CD8-positive, alpha-beta memory T cell (primary cell): Measurements from ENCODE around the gene GRIFIN. TPM values are rescaled to one million over a fixed set of nuclear protein-coding genes. Genes with fewer than 3 reads are reported as not detected.

Experiments used
- CTCF ChIA-PET: fragments of 350-600 bp; sonication (Branson Sonifier 250); formaldehyde crosslinking; loops from one replicate; lab custom pipeline; 2021; ENCODE audit warnings: antibody characterized with exemption; lab: Charles Lee
- POLR2A ChIA-PET: fragments of 350-600 bp; sonication (Branson Sonifier 250); formaldehyde crosslinking; loops from one replicate; lab custom pipeline; 2021; ENCODE audit warnings: antibody characterized with exemption; lab: Charles Lee
- DNase-seq, 5 donors: peaks; one replicate each; pipeline versions ENCODE4 v3.0.0 to v3.0.0-alpha.2; 2020 to 2022; ENCODE audit warnings: mixed read lengths in 1 of 5
- H3K27ac ChIP-seq: one replicate; pipeline ENCODE4 v1.7.0; 2013; ENCODE audit warnings: low read depth, mild to moderate bottlenecking, low read length, moderate library complexity
- H3K27me3 ChIP-seq: 2 replicates; pipeline ENCODE4 v1.7.0; 2013; ENCODE audit warnings: low read length, mild to moderate bottlenecking; ENCODE audit not compliant: insufficient read depth, poor library complexity, severe bottlenecking
- H3K36me3 ChIP-seq: 2 replicates; pipeline ENCODE4 v1.7.0; 2013; ENCODE audit warnings: mild to moderate bottlenecking, low read length, moderate library complexity; ENCODE audit not compliant: insufficient read depth
- H3K4me1 ChIP-seq: 2 replicates; pipeline ENCODE4 v1.7.0; 2013; ENCODE audit warnings: mild to moderate bottlenecking, low read length, moderate library complexity; ENCODE audit not compliant: insufficient read depth
- H3K4me3 ChIP-seq: 2 replicates; pipeline ENCODE4 v1.7.0; 2013; ENCODE audit warnings: mild to moderate bottlenecking, low read length
- H3K9me3 ChIP-seq: 2 replicates; pipeline ENCODE4 v1.7.0; 2013; ENCODE audit warnings: mild to moderate bottlenecking, low read length
- H3K27ac Mint-ChIP-seq, 8 donors: one replicate each; pipeline ENCODE4 v1.8.0; 2020 to 2021; ENCODE audit warnings: mixed read lengths in 8 of 8, mild to moderate bottlenecking in 6 of 8, inconsistent platforms in 3 of 8, moderate library complexity in 3 of 8
- H3K27me3 Mint-ChIP-seq, 2 donors: one replicate each; pipeline ENCODE4 v1.8.0; 2020 to 2021; ENCODE audit warnings: mixed read lengths in 2 of 2, mild to moderate bottlenecking in 1 of 2, moderate library complexity in 1 of 2
- H3K36me3 Mint-ChIP-seq, 3 donors: one replicate each; pipeline ENCODE4 v1.8.0; 2020 to 2021; ENCODE audit warnings: mixed read lengths in 3 of 3, inconsistent platforms in 1 of 3, mild to moderate bottlenecking in 1 of 3
- H3K4me1 Mint-ChIP-seq, 3 donors: one replicate each; pipeline ENCODE4 v1.8.0; 2020 to 2021; ENCODE audit warnings: mixed read lengths in 3 of 3, inconsistent platforms in 1 of 3, mild to moderate bottlenecking in 1 of 3
- H3K4me3 Mint-ChIP-seq, 7 donors: one replicate each; pipeline ENCODE4 v1.8.0; 2020 to 2021; ENCODE audit warnings: mixed read lengths in 7 of 7, mild to moderate bottlenecking in 6 of 7, moderate library complexity in 4 of 7, inconsistent platforms in 2 of 7
- H3K9me3 Mint-ChIP-seq, 5 donors: one replicate each; pipeline ENCODE4 v1.8.0; 2020 to 2022; ENCODE audit warnings: mixed read lengths in 5 of 5, mild to moderate bottlenecking in 3 of 5, moderate library complexity in 2 of 5, inconsistent platforms in 1 of 5
- polyA plus RNA-seq: library from polyadenylated mRNA; unstranded; fragments of 300-500 nt; fragmentation: Illumina TruSeq; gene quantifications from one replicate; pipeline ENCODE4 v1.2.3, GENCODE V29; 2021
- total RNA-seq, 2 experiments: library from RNA; stranded (reverse); gene quantifications; one replicate each; pipeline ENCODE4 v1.2.3, GENCODE V29; 2021

The GRIFIN gene
- total and polyA plus RNA-seq, 3 experiments from 2014 or later: not detected

DNA sequence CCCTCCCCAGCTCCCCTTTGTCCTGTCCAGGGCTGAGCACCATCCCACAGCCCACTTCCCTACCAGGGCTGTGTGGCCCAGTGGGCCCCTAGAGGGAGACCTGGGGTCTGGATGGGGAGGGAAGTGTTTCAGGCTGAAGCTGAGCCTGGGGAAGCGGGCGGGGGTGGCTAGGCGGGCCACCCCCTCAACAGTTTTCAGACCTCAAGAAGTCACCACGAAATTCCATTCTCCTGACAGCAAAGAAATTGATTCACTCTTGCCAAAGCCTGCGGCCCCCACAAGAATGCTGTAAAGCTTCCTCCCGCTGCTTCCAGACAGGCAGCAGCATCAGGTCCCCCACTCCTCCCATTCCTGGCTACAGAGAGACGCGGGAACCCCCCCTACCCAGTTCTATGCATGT lies 40.8 kb upstream of the GRIFIN start:
- Histone ChIP-seq H3K9me3 (no peaks in the 10 kb centered on the region), H3K4me3 (no peak overlapping the region), H3K4me1 (peaks cover 37% of the 10 kb centered on the region), H3K27ac (no peak overlapping the region), H3K36me3 (no peaks in the 10 kb centered on the region), H3K27me3 (no peaks in the 10 kb centered on the region)
- Mint-ChIP-seq H3K36me3 (peaks cover 0 to 14% (median 0%) of the 10 kb centered on the region in 3 donors), H3K4me1 (peaks cover 24 to 49% (median 28%) of the 10 kb centered on the region in 3 donors), H3K4me3 (peak overlapping the region in 2 of 7 donors; percentile 83 to 91), H3K27me3 (peaks cover 0 to under 1% of the 10 kb centered on the region in 2 donors), H3K9me3 (no peaks in the 10 kb centered on the region), H3K27ac (peak overlapping the region in 3 of 8 donors; percentile 17 to 87 (median 23))
- ChIA-PET CTCF (no interaction called here), POLR2A (no interaction called here)
- no peak for DNase-seq

DNA sequence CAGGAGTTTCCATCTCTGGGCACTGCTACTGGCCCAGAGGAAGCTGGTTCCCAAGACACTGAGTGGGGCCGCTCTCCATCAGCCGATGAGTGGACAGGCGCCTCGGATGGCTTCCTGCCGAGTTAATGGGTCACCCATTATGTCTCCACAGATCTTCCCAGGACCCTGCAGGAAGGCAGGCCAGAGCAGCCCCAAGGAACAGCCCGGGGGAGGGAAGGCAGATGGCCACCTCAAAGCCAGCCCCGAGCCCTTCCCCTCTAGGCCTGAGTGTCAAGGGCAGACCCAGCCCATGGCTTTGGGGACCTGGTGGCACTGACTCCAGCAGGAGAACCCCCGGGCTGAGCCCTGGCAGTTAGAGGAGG lies 40.0 kb upstream of the GRIFIN start:
- Mint-ChIP-seq H3K4me1 (peaks cover 22 to 52% (median 29%) of the 10 kb centered on the region in 3 donors), H3K27me3 (no peaks in the 10 kb centered on the region), H3K36me3 (peaks cover 0 to 9% (median 0%) of the 10 kb centered on the region in 3 donors), H3K27ac (peak overlapping the region in 2 of 8 donors; percentile 6 to 48), H3K9me3 (no peaks in the 10 kb centered on the region), H3K4me3 (no peak overlapping the region)
- H3K9me3 ChIP-seq: no peaks in the 10 kb centered on the region
- H3K27ac ChIP-seq: no peak overlapping the region
- CTCF ChIA-PET: no interaction called here
- H3K4me3 ChIP-seq: no peak overlapping the region
- peaks cover 40% of the 10 kb centered on the region for H3K4me1 ChIP-seq
- no peaks in the 10 kb centered on the region for H3K36me3 ChIP-seq
- no peak for DNase-seq
- POLR2A ChIA-PET: no interaction called here
- H3K27me3 ChIP-seq: no peaks in the 10 kb centered on the region

DNA sequence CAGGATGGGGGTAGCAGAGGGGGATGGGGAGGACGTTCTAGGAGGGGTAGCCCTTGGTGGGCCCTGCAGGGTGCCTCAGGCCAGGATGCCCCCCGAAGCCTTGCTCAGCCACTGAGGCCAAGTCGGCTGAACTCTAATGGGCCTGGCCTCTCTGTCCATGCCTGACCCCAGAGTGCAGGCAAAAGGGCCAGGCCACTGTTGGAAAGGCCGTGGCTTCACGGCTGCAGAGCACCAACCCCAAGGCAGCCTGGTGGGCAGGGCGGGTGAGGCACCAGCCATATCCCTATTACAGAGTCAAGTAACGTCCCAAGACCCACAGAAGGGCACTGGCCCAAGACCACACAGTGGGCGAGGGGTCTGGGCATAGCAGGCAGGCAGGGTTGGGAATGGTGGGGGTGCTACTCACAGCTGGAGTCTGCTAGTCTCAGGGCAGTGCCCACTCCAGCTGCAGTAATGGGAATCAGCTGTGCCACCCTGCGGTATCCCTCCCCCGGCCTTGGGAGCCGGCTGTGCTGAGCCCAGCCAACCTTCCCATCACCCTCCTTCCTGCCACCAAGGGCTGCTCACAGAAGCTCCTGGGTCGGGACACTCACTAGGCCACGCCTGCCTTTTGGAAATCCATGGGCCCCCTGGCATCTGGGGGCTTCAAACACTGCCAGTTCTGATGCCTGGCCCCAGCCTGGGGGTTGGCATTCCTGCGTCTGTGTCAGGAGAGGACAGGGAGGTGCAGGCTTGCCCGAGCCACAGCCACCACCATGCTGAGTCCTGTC lies 39.4 kb upstream of the GRIFIN start:
- Mint-ChIP-seq H3K4me1 (peaks cover 24 to 54% (median 29%) of the 10 kb centered on the region in 3 donors), H3K27ac (peak overlapping the region in 1 of 8 donors; percentile 6), H3K36me3 (peaks cover 0 to 6% (median 0%) of the 10 kb centered on the region in 3 donors), H3K27me3 (no peaks in the 10 kb centered on the region), H3K9me3 (no peaks in the 10 kb centered on the region), H3K4me3 (peak overlapping the region in 1 of 7 donors; percentile 61)
- no peak for DNase-seq
- Histone ChIP-seq H3K4me1 (peaks cover 46% of the 10 kb centered on the region), H3K9me3 (no peaks in the 10 kb centered on the region), H3K4me3 (no peak overlapping the region), H3K27me3 (no peaks in the 10 kb centered on the region), H3K36me3 (no peaks in the 10 kb centered on the region), H3K27ac (no peak overlapping the region)
- ChIA-PET POLR2A (no interaction called here), CTCF (no interaction called here)

DNA sequence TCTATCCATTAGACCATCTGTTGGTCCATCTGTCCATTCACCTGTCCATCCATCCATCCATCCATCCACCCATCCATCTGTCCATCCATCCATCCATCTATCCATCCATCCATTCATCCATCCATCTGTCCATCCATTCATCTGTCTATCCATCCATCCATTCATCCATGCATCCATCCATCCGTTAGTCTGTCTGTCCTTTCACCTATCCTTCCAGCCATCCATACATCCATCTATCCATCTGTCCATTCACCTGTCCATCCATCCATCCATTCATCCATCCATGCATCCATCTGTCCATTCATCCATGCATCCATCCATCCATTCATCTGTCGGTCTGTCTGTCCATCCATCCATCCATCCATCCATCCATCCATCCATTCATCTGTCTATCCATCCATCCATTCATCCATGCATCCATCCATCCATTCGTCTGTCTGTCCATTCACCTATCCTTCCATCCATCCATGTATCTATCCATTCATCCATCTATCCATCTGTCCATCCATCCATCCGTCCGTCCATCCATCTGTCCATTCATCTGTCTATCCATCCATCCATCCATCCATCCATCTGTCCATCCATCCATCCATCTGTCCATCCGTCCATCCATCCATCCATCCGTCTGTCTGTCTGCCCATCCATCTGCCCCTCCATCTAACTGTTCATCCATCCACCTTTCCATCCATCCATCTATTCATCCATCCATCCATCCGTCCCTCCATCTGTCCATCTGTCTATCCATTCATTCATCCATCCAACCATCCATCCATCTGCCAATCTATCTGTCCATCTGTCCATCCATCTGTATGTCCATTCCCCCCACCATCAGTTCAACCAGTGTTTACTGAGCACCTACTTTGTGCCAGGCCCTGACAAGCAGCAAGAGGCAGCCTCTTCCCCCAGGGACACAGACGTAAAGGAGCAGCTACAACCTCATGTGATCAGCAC lies 38.5 kb upstream of the GRIFIN start:
- H3K4me1 Mint-ChIP-seq: peaks cover 30 to 61% (median 34%) of the 10 kb centered on the region in 3 donors
- CTCF ChIA-PET: no interaction called here

DNA sequence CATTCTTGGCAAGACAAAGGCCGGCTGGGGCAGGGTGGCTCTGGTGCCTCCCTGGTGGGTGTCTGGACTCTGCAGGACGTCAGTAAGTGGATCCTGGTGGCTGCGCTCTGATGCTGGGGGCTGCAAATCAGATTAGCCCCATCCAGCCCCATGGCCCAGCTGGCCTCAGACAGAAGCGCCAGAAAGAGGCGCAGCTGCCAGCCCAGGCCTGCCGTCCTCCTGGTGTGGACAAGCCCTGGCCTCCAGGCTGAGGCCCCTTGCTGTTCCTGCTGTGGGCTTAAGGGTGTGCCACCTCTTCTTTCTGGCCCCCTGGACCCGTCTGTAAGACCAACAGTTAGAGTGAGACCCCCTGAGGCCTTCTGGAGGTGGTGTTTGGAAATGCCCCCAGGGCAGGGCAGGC lies 37.5 kb upstream of the GRIFIN start:
- peaks cover 61% of the 10 kb centered on the region for H3K4me1 ChIP-seq
- Mint-ChIP-seq H3K9me3 (no peaks in the 10 kb centered on the region), H3K27ac (peak overlapping the region in 3 of 8 donors; percentile 85 to 98 (median 89)), H3K4me3 (no peak overlapping the region), H3K4me1 (peaks cover 39 to 68% (median 43%) of the 10 kb centered on the region in 3 donors), H3K27me3 (no peaks in the 10 kb centered on the region), H3K36me3 (no peaks in the 10 kb centered on the region)
- no peaks in the 10 kb centered on the region for H3K36me3 ChIP-seq
- no peaks in the 10 kb centered on the region for H3K27me3 ChIP-seq
- no peak overlapping the region for H3K4me3 ChIP-seq
- ChIA-PET POLR2A (no interaction called here), CTCF (no interaction called here)
- DNase-seq: no peak
- no peak overlapping the region for H3K27ac ChIP-seq
- H3K9me3 ChIP-seq: no peaks in the 10 kb centered on the region

More for the DNA sequence above, 38.5 kb upstream of the GRIFIN start:
- Mint-ChIP-seq H3K27me3 (no peaks in the 10 kb centered on the region), H3K9me3 (no peaks in the 10 kb centered on the region), H3K27ac (no peak overlapping the region), H3K36me3 (no peaks in the 10 kb centered on the region), H3K4me3 (no peak overlapping the region)
- Histone ChIP-seq H3K4me3 (no peak overlapping the region), H3K27me3 (no peaks in the 10 kb centered on the region), H3K36me3 (no peaks in the 10 kb centered on the region), H3K9me3 (no peaks in the 10 kb centered on the region), H3K4me1 (peaks cover 54% of the 10 kb centered on the region), H3K27ac (no peak overlapping the region)
- POLR2A ChIA-PET: no interaction called here
- no peak for DNase-seq

DNA sequence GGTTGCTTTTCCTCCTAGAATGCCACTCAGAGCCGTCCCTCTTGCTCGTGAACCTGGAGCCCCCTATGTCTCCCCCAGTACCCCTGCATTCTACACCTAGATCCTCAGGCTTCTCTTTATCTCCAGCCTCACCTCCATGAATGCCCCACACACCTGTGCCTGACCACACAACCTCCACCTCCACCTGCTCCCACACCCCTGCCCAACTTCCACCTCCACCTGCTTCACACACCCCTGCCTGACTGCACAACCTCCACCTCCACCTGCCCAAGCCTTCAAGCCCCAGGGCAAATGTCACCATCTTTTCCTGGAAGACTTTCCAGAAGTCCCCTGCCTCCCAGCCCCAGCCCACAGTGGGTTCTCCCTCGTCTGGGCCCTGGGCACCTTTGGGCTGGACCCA lies 36.5 kb upstream of the GRIFIN start:
- no peaks in the 10 kb centered on the region for H3K9me3 ChIP-seq
- H3K27me3 ChIP-seq: no peaks in the 10 kb centered on the region
- H3K4me3 ChIP-seq: peak overlapping the region; percentile 1
- H3K9me3 Mint-ChIP-seq: no peaks in the 10 kb centered on the region
- DNase-seq: no peak
- ChIA-PET CTCF (no interaction called here), POLR2A (interaction anchor here (0.5 kb wide), 1 partner anchor 41 kb away, joined by 3 read pairs; no protein-coding TSS in a partner anchor)
- no peak overlapping the region for H3K27ac ChIP-seq
- peak overlapping the region; percentile 85 to 98 (median 96) for H3K27ac Mint-ChIP-seq
- H3K36me3 Mint-ChIP-seq: no peaks in the 10 kb centered on the region
- no peaks in the 10 kb centered on the region for H3K27me3 Mint-ChIP-seq
- peaks cover 45 to 70% (median 46%) of the 10 kb centered on the region in 3 donors for H3K4me1 Mint-ChIP-seq
- H3K4me1 ChIP-seq: peaks cover 64% of the 10 kb centered on the region
- H3K4me3 Mint-ChIP-seq: peak overlapping the region; percentile 43 to 85 (median 79)
- no peaks in the 10 kb centered on the region for H3K36me3 ChIP-seq

DNA sequence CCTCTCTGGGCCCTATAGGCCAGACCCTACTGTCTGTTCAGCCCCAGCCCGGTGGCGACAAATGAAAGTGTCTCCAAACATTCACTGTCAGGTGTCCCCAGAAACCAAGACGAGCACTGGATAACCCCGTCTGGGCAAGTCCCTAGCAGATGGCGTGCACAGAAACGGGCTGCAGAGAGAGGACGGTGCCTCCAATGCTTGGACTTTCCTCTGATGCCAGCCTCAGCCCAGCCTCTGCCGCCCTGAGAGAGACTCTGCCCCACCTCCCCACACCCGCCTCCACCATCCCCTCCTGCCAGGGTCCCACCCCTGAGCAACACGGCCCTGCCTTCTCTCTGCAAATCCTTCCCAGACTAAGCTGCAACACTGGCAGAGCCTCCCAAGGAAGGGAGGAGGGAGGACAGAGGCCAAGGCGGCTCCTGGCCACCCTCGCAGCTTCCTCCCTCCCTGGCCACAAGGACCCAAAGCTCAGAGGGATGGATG lies 36.0 kb upstream of the GRIFIN start:
- CTCF ChIA-PET: interaction anchor here (1.4 kb wide), 1 partner anchor 43 kb away, joined by 6 read pairs; no protein-coding TSS in a partner anchor
- Histone ChIP-seq H3K4me1 (peaks cover 69% of the 10 kb centered on the region), H3K27me3 (no peaks in the 10 kb centered on the region), H3K27ac (peak overlapping the region; percentile 38), H3K36me3 (no peaks in the 10 kb centered on the region), H3K4me3 (peak overlapping the region; percentile 66), H3K9me3 (no peaks in the 10 kb centered on the region)
- Mint-ChIP-seq H3K4me3 (peak overlapping the region; percentile 64 to 87 (median 79)), H3K36me3 (no peaks in the 10 kb centered on the region), H3K4me1 (peaks cover 46 to 65% (median 46%) of the 10 kb centered on the region in 3 donors), H3K9me3 (no peaks in the 10 kb centered on the region), H3K27me3 (no peaks in the 10 kb centered on the region), H3K27ac (peak overlapping the region; percentile 85 to 98 (median 96))
- no peak for DNase-seq
- POLR2A ChIA-PET: interaction anchor here (0.5 to 2.4 kb wide), 2 partner anchors 9 to 41 kb away, joined by 3 to 25 read pairs; no protein-coding TSS in a partner anchor
